Measurements from ENCODE around the gene CNKSR1. TPM values are rescaled to one million over a fixed set of nuclear protein-coding genes. Genes with fewer than 3 reads are reported as not detected.

Gene CNKSR1
- polyA plus RNA-seq, 1 donor (not counting 4 experiments of a cell fraction or from before 2014, with no cell fraction given), result 10.6 TPM

DNA sequence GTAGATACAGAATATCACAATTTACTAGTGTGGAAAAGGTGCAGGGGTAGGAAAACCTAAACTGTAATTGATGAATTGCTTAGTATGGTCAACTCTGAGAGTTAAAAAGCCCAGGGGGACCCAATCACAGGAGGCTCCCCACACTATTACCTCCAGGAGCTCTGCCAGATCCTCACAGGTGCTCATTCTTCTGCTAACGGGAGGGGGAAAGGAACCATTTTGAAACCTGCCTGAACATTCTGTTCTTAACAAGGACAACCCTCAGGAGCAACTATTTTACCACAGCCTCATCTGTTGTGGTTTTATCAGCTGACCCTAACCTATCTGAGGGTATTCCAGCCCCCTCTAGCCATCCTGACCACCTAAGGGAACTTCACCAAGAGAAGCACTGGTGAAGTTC is 46.6 kb upstream of the CNKSR1 start:
- H3K9ac ChIP-seq (ENCODE audit: control insufficient read depth, extremely low read depth, insufficient read depth, low read length), result no peak overlapping the region
- dilution Hi-C loops (cut with MboI; ENCODE audit: extremely low pct_ligation_motif_present, low sequenced_read_pairs), result no loop called here
- no peak overlapping the region for H3K4me2 ChIP-seq (ENCODE audit: control insufficient read depth, extremely low read depth, insufficient read depth, low read depth, low read length)
- H3K27me3 ChIP-seq (ENCODE audit: control insufficient read depth, extremely low read depth, insufficient read depth, low read length), result no peaks in the 10 kb centered on the region
- H3K79me2 ChIP-seq (ENCODE audit: control insufficient read depth, insufficient read depth, low read length), result no peaks in the 10 kb centered on the region
- DNase-seq (ENCODE audit: low read depth, low spot score) (no peak), FAIRE-seq (no peak)
- H4K20me1 ChIP-seq (ENCODE audit: control insufficient read depth, extremely low read depth, insufficient read depth, low read length), result no peaks in the 10 kb centered on the region
- H3K4me3 ChIP-seq (ENCODE audit: control insufficient read depth in 2 of 3, extremely low read depth in 1 of 3, insufficient read depth in 2 of 3, low read depth in 1 of 3, low read length in 3 of 3), result no peak overlapping the region
- H3K4me1 ChIP-seq (ENCODE audit: control insufficient read depth, extremely low read depth, insufficient read depth, low read length), result peaks cover 22% of the 10 kb centered on the region
- H3K27ac ChIP-seq (ENCODE audit: control insufficient read depth, insufficient read depth, low read length), result no peak overlapping the region
- H3K9me3 ChIP-seq (ENCODE audit: control insufficient read depth, low read depth, low read length), result no peaks in the 10 kb centered on the region
- H2AFZ ChIP-seq (ENCODE audit: control insufficient read depth, low read length), result no peak overlapping the region
- H3K9me1 ChIP-seq (ENCODE audit: control insufficient read depth, extremely low read depth, insufficient read depth, low read length), result no peaks in the 10 kb centered on the region
- no peak for TF ChIP-seq EZH2 (IDR thresholded peaks at IDR 0.05; ENCODE audit: low read length)
- TF ChIP-seq, protein P1, sequence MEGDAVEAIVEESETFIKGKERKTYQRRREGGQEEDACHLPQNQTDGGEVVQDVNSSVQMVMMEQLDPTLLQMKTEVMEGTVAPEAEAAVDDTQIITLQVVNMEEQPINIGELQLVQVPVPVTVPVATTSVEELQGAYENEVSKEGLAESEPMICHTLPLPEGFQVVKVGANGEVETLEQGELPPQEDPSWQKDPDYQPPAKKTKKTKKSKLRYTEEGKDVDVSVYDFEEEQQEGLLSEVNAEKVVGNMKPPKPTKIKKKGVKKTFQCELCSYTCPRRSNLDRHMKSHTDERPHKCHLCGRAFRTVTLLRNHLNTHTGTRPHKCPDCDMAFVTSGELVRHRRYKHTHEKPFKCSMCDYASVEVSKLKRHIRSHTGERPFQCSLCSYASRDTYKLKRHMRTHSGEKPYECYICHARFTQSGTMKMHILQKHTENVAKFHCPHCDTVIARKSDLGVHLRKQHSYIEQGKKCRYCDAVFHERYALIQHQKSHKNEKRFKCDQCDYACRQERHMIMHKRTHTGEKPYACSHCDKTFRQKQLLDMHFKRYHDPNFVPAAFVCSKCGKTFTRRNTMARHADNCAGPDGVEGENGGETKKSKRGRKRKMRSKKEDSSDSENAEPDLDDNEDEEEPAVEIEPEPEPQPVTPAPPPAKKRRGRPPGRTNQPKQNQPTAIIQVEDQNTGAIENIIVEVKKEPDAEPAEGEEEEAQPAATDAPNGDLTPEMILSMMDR (optimal IDR thresholded peaks at IDR 0.05 in 1 of 3, IDR thresholded peaks at IDR 0.05 in 1 of 3, conservative IDR thresholded peaks at IDR 0.05 in 1 of 3; ENCODE audit: extremely low read depth in 1 of 3, insufficient read depth in 2 of 3, low read length in 3 of 3), result no peak
- no peaks in the 10 kb centered on the region for H3K36me3 ChIP-seq (ENCODE audit: control insufficient read depth in 2 of 2, extremely low read depth in 1 of 2, insufficient read depth in 2 of 2, low read length in 2 of 2)

DNA sequence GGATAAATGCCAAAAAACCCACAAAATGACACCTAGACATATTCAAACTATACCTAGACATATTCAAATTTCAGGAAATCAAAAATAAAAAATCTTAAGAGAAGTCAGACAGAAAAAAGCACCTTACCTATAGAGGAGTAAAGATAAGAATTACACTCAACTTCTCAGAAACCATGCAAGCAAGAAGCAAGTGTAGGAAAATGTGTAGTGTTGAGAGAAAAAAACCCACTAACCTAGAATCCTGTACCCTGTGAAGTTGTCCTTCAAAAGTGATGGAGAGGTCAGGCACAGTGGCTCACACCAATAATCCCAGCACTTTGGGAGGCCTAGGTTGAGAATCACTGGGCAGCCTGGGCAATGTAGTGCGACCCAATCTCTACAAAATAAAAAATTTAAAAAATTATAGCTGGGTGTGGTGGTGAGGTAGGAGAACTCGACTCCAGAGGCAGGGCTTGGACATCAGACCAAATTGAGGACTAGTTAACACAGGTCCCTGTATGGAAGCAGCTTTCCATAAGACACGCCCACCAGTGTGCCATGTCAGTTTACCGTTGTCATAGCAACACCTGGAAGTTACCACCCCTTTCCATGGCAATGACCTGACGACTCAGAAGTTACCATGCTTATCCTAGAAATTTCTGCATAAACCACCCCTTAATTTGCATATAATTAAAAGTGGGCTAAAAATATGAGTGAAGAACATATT is 45.0 kb upstream of the CNKSR1 start:
- H3K27ac ChIP-seq (ENCODE audit: control insufficient read depth, insufficient read depth, low read length), result no peak overlapping the region
- H3K4me1 ChIP-seq (ENCODE audit: control insufficient read depth, extremely low read depth, insufficient read depth, low read length), result peaks cover 9% of the 10 kb centered on the region
- DNase-seq (ENCODE audit: low read depth, low spot score) (no peak), FAIRE-seq (no peak)
- no peaks in the 10 kb centered on the region for H3K9me1 ChIP-seq (ENCODE audit: control insufficient read depth, extremely low read depth, insufficient read depth, low read length)
- no peak for TF ChIP-seq EZH2 (IDR thresholded peaks at IDR 0.05; ENCODE audit: low read length)
- H3K4me2 ChIP-seq (ENCODE audit: control insufficient read depth, extremely low read depth, insufficient read depth, low read depth, low read length), result no peak overlapping the region
- H3K9ac ChIP-seq (ENCODE audit: control insufficient read depth, extremely low read depth, insufficient read depth, low read length), result no peak overlapping the region
- no peaks in the 10 kb centered on the region for H3K27me3 ChIP-seq (ENCODE audit: control insufficient read depth, extremely low read depth, insufficient read depth, low read length)
- no peaks in the 10 kb centered on the region for H3K36me3 ChIP-seq (ENCODE audit: control insufficient read depth in 2 of 2, extremely low read depth in 1 of 2, insufficient read depth in 2 of 2, low read length in 2 of 2)
- dilution Hi-C loops (cut with MboI; ENCODE audit: extremely low pct_ligation_motif_present, low sequenced_read_pairs), result no loop called here
- H2AFZ ChIP-seq (ENCODE audit: control insufficient read depth, low read length), result no peak overlapping the region
- H3K4me3 ChIP-seq (ENCODE audit: control insufficient read depth in 2 of 3, extremely low read depth in 1 of 3, insufficient read depth in 2 of 3, low read depth in 1 of 3, low read length in 3 of 3), result no peak overlapping the region
- no peaks in the 10 kb centered on the region for H3K9me3 ChIP-seq (ENCODE audit: control insufficient read depth, low read depth, low read length)
- H3K79me2 ChIP-seq (ENCODE audit: control insufficient read depth, insufficient read depth, low read length), result no peaks in the 10 kb centered on the region
- no peaks in the 10 kb centered on the region for H4K20me1 ChIP-seq (ENCODE audit: control insufficient read depth, extremely low read depth, insufficient read depth, low read length)

DNA sequence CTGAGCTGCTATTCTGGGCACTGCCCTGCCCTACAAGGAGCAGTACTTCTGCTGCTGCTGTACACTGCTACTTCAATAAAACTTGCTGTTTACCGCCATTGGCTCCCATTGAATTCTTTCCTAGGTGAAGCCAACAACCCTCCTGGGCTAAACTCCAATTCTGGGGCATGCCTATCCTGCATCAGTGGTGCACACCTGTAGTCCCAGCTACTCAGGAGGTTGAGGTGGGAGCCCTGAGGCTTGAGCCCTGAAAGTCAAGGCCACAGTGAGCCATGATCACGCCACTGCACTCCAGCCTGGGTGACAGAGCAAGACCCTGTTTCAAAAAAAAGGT is 44.5 kb upstream of the CNKSR1 start:
- dilution Hi-C loops (cut with MboI; ENCODE audit: extremely low pct_ligation_motif_present, low sequenced_read_pairs), result no loop called here

More for the DNA sequence above, 44.5 kb upstream of the CNKSR1 start:
- no peaks in the 10 kb centered on the region for H3K9me1 ChIP-seq (ENCODE audit: control insufficient read depth, extremely low read depth, insufficient read depth, low read length)
- H3K27me3 ChIP-seq (ENCODE audit: control insufficient read depth, extremely low read depth, insufficient read depth, low read length), result no peaks in the 10 kb centered on the region
- H2AFZ ChIP-seq (ENCODE audit: control insufficient read depth, low read length), result no peak overlapping the region
- no peak overlapping the region for H3K4me2 ChIP-seq (ENCODE audit: control insufficient read depth, extremely low read depth, insufficient read depth, low read depth, low read length)
- no peaks in the 10 kb centered on the region for H3K36me3 ChIP-seq (ENCODE audit: control insufficient read depth in 2 of 2, extremely low read depth in 1 of 2, insufficient read depth in 2 of 2, low read length in 2 of 2)
- H3K4me3 ChIP-seq (ENCODE audit: control insufficient read depth in 2 of 3, extremely low read depth in 1 of 3, insufficient read depth in 2 of 3, low read depth in 1 of 3, low read length in 3 of 3), result no peak overlapping the region
- no peak overlapping the region for H3K27ac ChIP-seq (ENCODE audit: control insufficient read depth, insufficient read depth, low read length)
- no peak overlapping the region for H3K9ac ChIP-seq (ENCODE audit: control insufficient read depth, extremely low read depth, insufficient read depth, low read length)
- H4K20me1 ChIP-seq (ENCODE audit: control insufficient read depth, extremely low read depth, insufficient read depth, low read length), result no peaks in the 10 kb centered on the region
- DNase-seq (ENCODE audit: low read depth, low spot score) (no peak), FAIRE-seq (no peak)
- H3K79me2 ChIP-seq (ENCODE audit: control insufficient read depth, insufficient read depth, low read length), result no peaks in the 10 kb centered on the region
- H3K4me1 ChIP-seq (ENCODE audit: control insufficient read depth, extremely low read depth, insufficient read depth, low read length), result peaks cover 4% of the 10 kb centered on the region
- TF ChIP-seq, protein P1 (optimal IDR thresholded peaks at IDR 0.05 in 1 of 3, IDR thresholded peaks at IDR 0.05 in 1 of 3, conservative IDR thresholded peaks at IDR 0.05 in 1 of 3; ENCODE audit: extremely low read depth in 1 of 3, insufficient read depth in 2 of 3, low read length in 3 of 3), result no peak
- no peak for TF ChIP-seq EZH2 (IDR thresholded peaks at IDR 0.05; ENCODE audit: low read length)
- H3K9me3 ChIP-seq (ENCODE audit: control insufficient read depth, low read depth, low read length), result no peaks in the 10 kb centered on the region

All from keratinocyte (primary cell).